HEK293T (cell line): ENCODE data around the gene SVOP.

ENCODE experiments used
- CTBP1 ChIP-seq: fragments of 450-650 bp; IDR thresholded peaks from 2 replicates; pipeline ENCODE4 v1.6.1; 2016; ENCODE audit warnings: borderline replicate concordance
- FOXK2 ChIP-seq: fragments of 450-650 bp; IDR thresholded peaks from 2 replicates; pipeline ENCODE4 v1.6.1; 2016; ENCODE audit warnings: mild to moderate bottlenecking
- HDGF ChIP-seq: fragments of 450-650 bp; IDR thresholded peaks from 2 replicates; pipeline ENCODE4 v1.6.1; 2017; ENCODE audit warnings: antibody characterized with exemption, borderline replicate concordance
- PKNOX1 ChIP-seq: fragments of 450-650 bp; IDR thresholded peaks from 2 replicates; pipeline ENCODE4 v1.6.1; 2016

- no peak for TF ChIP-seq HDGF
- no peak for TF ChIP-seq PKNOX1
- no peak for TF ChIP-seq FOXK2
- TF ChIP-seq CTBP1, result no peak
These were observed 47.2 kb downstream of the SVOP start for GRCh38 chr12:108973629-108974152.
